IPS DF 6.9 (cell line): ENCODE data around the gene ENPP7.
"Not testable (repeated sequence)": the region's sequence is repeated elsewhere in the genome, so short reads cannot be mapped to it uniquely, and the experiment has no call there.

Experiments
- DNase-seq: peaks from one replicate; pipeline ENCODE4 v3.0.0-alpha.2; 2013; ENCODE audit warnings: low read depth, low spot score
- H3K27ac ChIP-seq: one replicate; pipeline ENCODE4 v1.5.1; 2013; ENCODE audit warnings: low read length, control low read depth
- H3K27me3 ChIP-seq: 2 replicates; pipeline ENCODE4 v1.6.1; 2013; ENCODE audit warnings: mild to moderate bottlenecking, low read length; ENCODE audit not compliant: control insufficient read depth, insufficient read depth
- H3K36me3 ChIP-seq: 2 replicates; pipeline ENCODE4 v1.6.1; 2013; ENCODE audit warnings: low read length; ENCODE audit not compliant: control insufficient read depth, insufficient read depth
- H3K4me1 ChIP-seq: 2 replicates; pipeline ENCODE4 v1.6.1; 2013; ENCODE audit warnings: low read length; ENCODE audit not compliant: control insufficient read depth, insufficient read depth
- H3K4me3 ChIP-seq: 2 replicates; pipeline ENCODE4 v1.5.1; 2013; ENCODE audit warnings: mild to moderate bottlenecking, low read length
- H3K9me3 ChIP-seq: 2 replicates; pipeline ENCODE4 v1.6.1; 2013; ENCODE audit warnings: low read length, inconsistent platforms; ENCODE audit not compliant: control insufficient read depth, insufficient read depth
- WGBS: extraction: QIAGEN DNeasy Blood & Tissue Kit; methylation state at CpG from one replicate; pipeline ENCODE4 v1.1.7; 2013; ENCODE audit warnings: mixed read lengths, missing lambda C conversion rate; ENCODE audit not compliant: insufficient read length, insufficient coverage; 5-methylcytosine and 5-hydroxymethylcytosine counted together

The ENPP7 gene

DNA sequence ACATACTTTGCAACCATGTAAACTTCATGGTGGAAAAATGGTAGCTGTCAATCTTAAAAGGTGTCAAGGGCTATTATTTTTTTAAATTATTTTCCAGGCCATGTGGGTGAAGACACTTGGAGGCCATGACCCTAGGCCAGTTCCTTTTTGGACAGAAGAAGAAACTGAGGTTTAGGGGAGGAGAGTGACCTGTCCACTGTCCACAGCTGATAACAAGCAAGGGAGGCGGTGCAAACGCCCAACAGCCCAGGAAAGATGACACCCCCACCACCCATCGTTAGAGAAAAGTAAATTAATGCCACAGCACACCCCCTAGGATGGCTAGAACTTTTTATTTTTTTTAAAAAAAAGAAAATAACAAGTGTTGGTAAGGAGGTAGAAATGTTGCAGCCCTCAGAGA, 19.2 kb downstream of the ENPP7 start:
- DNase-seq = no peak
- peaks cover 5% of the 10 kb centered on the region for H3K4me1 ChIP-seq
- H3K27me3 ChIP-seq = peaks cover 15% of the 10 kb centered on the region
- H3K36me3 ChIP-seq = no peaks in the 10 kb centered on the region
- no peaks in the 10 kb centered on the region for H3K9me3 ChIP-seq
- no peak overlapping the region for H3K27ac ChIP-seq
- no CpG with 5 or more reads among the region's 3 CpGs for WGBS
- H3K4me3 ChIP-seq = no peak overlapping the region

GRCh38 chr17:79750650-79751545, 20.2 kb downstream of the ENPP7 start:
- no peak overlapping the region for H3K27ac ChIP-seq
- H3K4me1 ChIP-seq = peaks cover 5% of the 10 kb centered on the region
- no peak overlapping the region for H3K4me3 ChIP-seq
- DNase-seq = no peak
- peaks cover 15% of the 10 kb centered on the region for H3K27me3 ChIP-seq
- WGBS = no CpG with 5 or more reads among the region's 13 CpGs
- H3K36me3 ChIP-seq = no peaks in the 10 kb centered on the region
- no peaks in the 10 kb centered on the region for H3K9me3 ChIP-seq

DNA sequence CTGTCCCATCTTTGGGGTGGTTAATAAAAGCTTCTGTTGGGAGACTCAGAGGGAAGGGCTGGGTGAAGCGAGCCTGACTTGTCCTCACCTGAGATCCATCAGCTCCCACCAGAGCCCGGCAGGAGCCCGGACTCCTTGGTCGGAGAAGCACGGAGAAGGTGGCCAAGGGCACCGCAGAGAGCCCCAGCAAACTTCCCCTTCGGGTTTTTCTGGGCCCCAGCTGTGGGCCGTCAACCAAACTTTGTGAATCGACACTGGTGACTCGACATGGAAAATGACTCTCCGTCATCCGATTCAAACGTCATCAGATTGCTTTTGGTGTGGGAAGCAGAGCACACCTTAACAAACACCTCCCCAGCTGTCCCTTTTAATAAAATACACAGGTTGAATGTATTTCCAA, 21.4 kb downstream of the ENPP7 start:
- no peak overlapping the region for H3K4me3 ChIP-seq
- no peaks in the 10 kb centered on the region for H3K36me3 ChIP-seq
- no peak overlapping the region for H3K27ac ChIP-seq
- H3K4me1 ChIP-seq = peaks cover 4% of the 10 kb centered on the region
- peaks cover 13% of the 10 kb centered on the region for H3K27me3 ChIP-seq
- no CpG with 5 or more reads among the region's 13 CpGs for WGBS
- DNase-seq = no peak
- no peaks in the 10 kb centered on the region for H3K9me3 ChIP-seq

- Histone ChIP-seq H3K27ac (no peak overlapping the region), H3K9me3 (no peaks in the 10 kb centered on the region), H3K4me1 (no peaks in the 10 kb centered on the region), H3K27me3 (peaks cover 2% of the 10 kb centered on the region; the same call in 1 of the 2 replicates), H3K36me3 (no peaks in the 10 kb centered on the region), H3K4me3 (no peak overlapping the region)
- DNase-seq = no peak
- WGBS = no CpG with 5 or more reads among the region's 12 CpGs
Observed at GRCh38 chr17:79754370-79754769, 23.6 kb downstream of the ENPP7 start.

DNA sequence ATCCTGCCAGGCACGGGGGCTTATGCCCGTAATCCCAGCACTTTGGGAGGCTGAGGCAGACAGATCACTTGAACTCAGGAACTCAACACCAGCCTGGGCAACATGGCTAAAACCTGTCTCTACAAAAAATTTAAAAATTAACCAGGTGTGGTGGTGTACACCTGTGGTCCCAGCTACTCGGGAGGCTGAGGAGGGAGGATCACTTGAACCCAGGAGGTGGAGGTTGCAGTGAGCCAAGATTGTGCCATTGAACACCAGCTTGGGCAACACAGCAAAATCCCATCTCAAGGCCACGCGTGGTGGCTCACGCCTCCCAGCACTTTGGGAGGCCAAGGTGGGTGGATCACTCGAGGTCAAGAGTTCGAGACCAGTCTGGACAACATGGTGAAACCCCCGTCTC, 24.2 kb downstream of the ENPP7 start:
- H3K4me1 ChIP-seq, H3K27me3 ChIP-seq, DNase-seq, H3K27ac ChIP-seq, H3K36me3 ChIP-seq, H3K9me3 ChIP-seq, H3K4me3 ChIP-seq: not testable (repeated sequence)
- WGBS = no CpG with 5 or more reads among the region's 9 CpGs

- H3K36me3 ChIP-seq = no peaks in the 10 kb centered on the region
- no peaks in the 10 kb centered on the region for H3K9me3 ChIP-seq
- H3K27ac ChIP-seq = no peak overlapping the region
- no peak overlapping the region for H3K4me3 ChIP-seq
- no peaks in the 10 kb centered on the region for H3K4me1 ChIP-seq
- no CpG with 5 or more reads among the region's 14 CpGs for WGBS
- DNase-seq = no peak
- no peaks in the 10 kb centered on the region for H3K27me3 ChIP-seq
Observed at GRCh38 chr17:79755591-79755990, 24.8 kb downstream of the ENPP7 start.

DNA sequence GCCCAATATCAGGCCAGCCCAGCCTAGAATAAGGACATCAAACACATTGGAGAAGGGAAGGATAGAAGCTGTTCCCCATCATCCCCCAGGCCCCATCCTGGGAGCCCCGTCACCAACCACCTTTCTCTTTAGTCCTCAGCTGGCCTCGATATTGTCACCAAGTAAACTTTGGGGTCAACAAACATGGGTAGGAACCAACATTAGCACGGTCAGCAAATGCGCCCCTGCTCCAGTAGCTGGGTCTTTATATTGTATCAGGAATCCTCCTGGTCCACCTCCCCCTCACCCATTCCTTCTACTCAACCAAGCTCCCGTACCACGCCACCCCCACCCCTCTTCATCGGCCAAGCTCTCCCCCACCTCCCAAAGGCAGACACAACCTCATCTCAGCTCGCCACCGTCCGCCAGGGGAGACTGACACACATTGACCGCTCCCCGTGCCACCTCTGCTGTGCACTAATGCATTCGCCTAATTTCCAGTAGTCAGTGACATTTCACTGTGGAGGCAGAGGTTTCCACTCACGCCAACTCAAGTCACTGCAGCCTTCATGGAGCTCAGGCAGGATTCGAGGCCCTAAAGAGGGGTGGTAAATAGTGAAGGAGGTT, 26.5 kb downstream of the ENPP7 start:
- Histone ChIP-seq H3K9me3 (no peaks in the 10 kb centered on the region), H3K36me3 (no peaks in the 10 kb centered on the region), H3K4me3 (no peak overlapping the region), H3K27ac (no peak overlapping the region), H3K4me1 (no peaks in the 10 kb centered on the region), H3K27me3 (no peaks in the 10 kb centered on the region)
- WGBS = 100% methylated on average over 3 of the region's 15 CpGs
- DNase-seq = no peak

DNA sequence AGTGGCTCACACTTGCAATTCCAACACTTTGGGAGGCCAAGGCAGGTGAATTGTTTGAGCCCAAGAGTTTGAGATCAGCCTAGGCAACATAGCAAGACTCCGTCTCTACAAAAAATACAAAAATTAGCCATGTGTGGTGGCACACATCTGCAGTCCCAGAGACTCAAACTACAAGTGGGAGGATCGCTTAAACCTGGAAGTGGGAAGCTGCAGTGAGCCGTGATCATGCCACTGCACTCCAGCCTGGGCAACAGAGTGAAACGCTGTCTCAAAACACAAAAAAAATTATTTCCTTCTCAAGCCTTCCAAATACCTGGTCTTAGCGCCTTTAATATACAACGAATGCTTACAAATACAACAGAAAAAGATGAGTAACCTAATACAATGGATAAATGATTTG, 27.5 kb downstream of the ENPP7 start:
- H3K27ac ChIP-seq = no peak overlapping the region
- no peaks in the 10 kb centered on the region for H3K4me1 ChIP-seq
- DNase-seq = no peak
- H3K36me3 ChIP-seq = no peaks in the 10 kb centered on the region
- no peaks in the 10 kb centered on the region for H3K9me3 ChIP-seq
- H3K4me3 ChIP-seq = no peak overlapping the region
- H3K27me3 ChIP-seq = no peaks in the 10 kb centered on the region
- no CpG with 5 or more reads among the region's 6 CpGs for WGBS

- no peaks in the 10 kb centered on the region for H3K4me1 ChIP-seq
- H3K27me3 ChIP-seq = no peaks in the 10 kb centered on the region
- no peak overlapping the region for H3K4me3 ChIP-seq
- H3K36me3 ChIP-seq = no peaks in the 10 kb centered on the region
- H3K9me3 ChIP-seq = no peaks in the 10 kb centered on the region
- H3K27ac ChIP-seq = no peak overlapping the region
- WGBS = no CpG with 5 or more reads among the region's 21 CpGs
- no peak for DNase-seq
Observed at GRCh38 chr17:79760197-79760906, 29.6 kb downstream of the ENPP7 start.

GRCh38 chr17:79761894-79762589, 31.3 kb downstream of the ENPP7 start:
- no CpG with 5 or more reads among the region's 19 CpGs for WGBS
- Histone ChIP-seq H3K4me3 (no peak overlapping the region), H3K9me3 (no peaks in the 10 kb centered on the region), H3K27ac (no peak overlapping the region), H3K4me1 (no peaks in the 10 kb centered on the region), H3K27me3 (no peaks in the 10 kb centered on the region), H3K36me3 (no peaks in the 10 kb centered on the region)
- no peak for DNase-seq
